ENCODE data around the gene FREM1. TPM values are rescaled to one million over a fixed set of nuclear protein-coding genes. Genes with fewer than 3 reads are reported as not detected.

The FREM1 gene
- total RNA-seq, 1 donor from 2014 or later, result 1.7 TPM

DNA sequence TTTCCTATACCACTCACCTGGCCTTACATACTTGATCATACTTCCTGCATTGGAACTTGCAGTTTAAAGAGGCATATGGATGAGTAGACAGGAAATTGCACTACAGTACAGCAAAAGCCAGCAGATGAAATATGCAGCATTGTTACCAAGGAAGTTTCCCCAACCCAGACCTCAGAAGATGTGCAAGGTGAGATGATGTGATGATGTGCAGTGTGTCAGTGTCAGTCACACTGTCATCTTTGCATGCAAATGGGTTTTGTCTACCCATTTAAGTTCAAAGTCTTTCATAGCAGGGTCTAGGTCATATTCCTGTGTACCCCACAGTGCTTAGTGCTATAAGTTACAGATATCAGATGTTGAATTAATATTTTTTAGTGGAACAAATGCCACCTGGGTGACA is 98.4 kb downstream of the FREM1 start:
- no peak overlapping the region for H3K27ac Mint-ChIP-seq (ENCODE audit: unreplicated experiment)
- no peaks in the 10 kb centered on the region for H3K4me1 Mint-ChIP-seq (ENCODE audit: low read depth, unreplicated experiment)
- no peaks in the 10 kb centered on the region for H3K9me3 Mint-ChIP-seq (ENCODE audit: unreplicated experiment)
- no peak for DNase-seq
- H3K27me3 Mint-ChIP-seq (ENCODE audit: unreplicated experiment), result no peaks in the 10 kb centered on the region
- H3K4me3 Mint-ChIP-seq (ENCODE audit: unreplicated experiment), result no peak overlapping the region
- TF ChIP-seq, protein P1, sequence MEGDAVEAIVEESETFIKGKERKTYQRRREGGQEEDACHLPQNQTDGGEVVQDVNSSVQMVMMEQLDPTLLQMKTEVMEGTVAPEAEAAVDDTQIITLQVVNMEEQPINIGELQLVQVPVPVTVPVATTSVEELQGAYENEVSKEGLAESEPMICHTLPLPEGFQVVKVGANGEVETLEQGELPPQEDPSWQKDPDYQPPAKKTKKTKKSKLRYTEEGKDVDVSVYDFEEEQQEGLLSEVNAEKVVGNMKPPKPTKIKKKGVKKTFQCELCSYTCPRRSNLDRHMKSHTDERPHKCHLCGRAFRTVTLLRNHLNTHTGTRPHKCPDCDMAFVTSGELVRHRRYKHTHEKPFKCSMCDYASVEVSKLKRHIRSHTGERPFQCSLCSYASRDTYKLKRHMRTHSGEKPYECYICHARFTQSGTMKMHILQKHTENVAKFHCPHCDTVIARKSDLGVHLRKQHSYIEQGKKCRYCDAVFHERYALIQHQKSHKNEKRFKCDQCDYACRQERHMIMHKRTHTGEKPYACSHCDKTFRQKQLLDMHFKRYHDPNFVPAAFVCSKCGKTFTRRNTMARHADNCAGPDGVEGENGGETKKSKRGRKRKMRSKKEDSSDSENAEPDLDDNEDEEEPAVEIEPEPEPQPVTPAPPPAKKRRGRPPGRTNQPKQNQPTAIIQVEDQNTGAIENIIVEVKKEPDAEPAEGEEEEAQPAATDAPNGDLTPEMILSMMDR (IDR thresholded peaks at IDR 0.05; ENCODE audit: partially characterized antibody, unreplicated experiment), result no peak
- H3K36me3 Mint-ChIP-seq (ENCODE audit: unreplicated experiment), result peaks cover 10% of the 10 kb centered on the region

DNA sequence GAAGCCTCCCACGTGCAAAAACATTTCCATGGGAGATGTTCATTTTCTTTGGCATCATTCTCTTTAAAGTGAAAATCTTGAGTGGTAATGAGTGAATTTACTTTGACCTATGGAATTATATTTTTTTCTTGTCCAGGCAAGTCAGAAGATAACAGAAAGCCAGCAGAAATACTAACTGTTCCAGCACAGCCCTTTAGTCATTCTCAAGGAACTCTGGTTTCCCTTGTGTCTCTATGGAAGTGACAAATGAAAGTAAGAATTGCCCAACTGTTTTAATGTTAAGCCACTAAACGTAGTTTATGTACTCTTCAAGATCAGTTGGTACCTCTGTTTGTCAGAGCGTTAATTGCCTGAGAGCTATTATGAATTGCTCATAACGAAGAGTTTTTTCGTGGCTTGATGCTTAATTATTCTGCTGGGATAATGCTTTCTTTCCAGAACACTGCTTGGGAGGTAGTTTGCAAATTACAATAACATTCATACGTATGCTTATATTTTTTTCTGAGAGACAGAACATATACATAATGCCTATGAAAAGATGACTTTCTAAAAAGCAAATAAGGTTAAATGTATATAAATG is 103.2 kb downstream of the FREM1 start:
- no peaks in the 10 kb centered on the region for H3K27me3 Mint-ChIP-seq (ENCODE audit: unreplicated experiment)
- no peak for DNase-seq
- peaks cover 10% of the 10 kb centered on the region for H3K36me3 Mint-ChIP-seq (ENCODE audit: unreplicated experiment)
- H3K4me1 Mint-ChIP-seq (ENCODE audit: low read depth, unreplicated experiment), result no peaks in the 10 kb centered on the region
- no peak overlapping the region for H3K27ac Mint-ChIP-seq (ENCODE audit: unreplicated experiment)
- TF ChIP-seq, protein P1 (IDR thresholded peaks at IDR 0.05; ENCODE audit: partially characterized antibody, unreplicated experiment), result no peak
- no peaks in the 10 kb centered on the region for H3K9me3 Mint-ChIP-seq (ENCODE audit: unreplicated experiment)
- H3K4me3 Mint-ChIP-seq (ENCODE audit: unreplicated experiment), result no peak overlapping the region

DNA sequence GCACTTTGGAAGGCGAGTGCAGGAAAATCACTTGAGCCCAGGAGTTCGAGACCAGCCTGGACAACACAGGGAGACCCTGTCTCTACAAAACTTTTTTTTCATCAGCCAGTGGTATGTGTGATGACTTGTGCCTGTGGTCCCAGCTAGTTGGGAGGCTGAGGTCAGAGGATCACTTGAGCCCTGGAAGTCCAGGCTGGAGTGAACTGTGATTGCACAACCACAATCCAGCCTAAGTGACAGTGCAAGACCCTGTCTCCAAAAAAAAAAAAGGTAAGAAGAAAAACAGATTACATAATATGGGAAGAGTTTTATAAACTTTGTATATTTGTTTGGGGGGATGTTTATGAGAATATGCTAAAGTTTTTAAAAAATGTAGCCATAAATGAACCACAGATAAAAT is 111.2 kb downstream of the FREM1 start:
- Mint-ChIP-seq H3K27ac (ENCODE audit: unreplicated experiment) (no peak overlapping the region), H3K9me3 (ENCODE audit: unreplicated experiment) (no peaks in the 10 kb centered on the region), H3K4me3 (ENCODE audit: unreplicated experiment) (no peak overlapping the region)

DNA sequence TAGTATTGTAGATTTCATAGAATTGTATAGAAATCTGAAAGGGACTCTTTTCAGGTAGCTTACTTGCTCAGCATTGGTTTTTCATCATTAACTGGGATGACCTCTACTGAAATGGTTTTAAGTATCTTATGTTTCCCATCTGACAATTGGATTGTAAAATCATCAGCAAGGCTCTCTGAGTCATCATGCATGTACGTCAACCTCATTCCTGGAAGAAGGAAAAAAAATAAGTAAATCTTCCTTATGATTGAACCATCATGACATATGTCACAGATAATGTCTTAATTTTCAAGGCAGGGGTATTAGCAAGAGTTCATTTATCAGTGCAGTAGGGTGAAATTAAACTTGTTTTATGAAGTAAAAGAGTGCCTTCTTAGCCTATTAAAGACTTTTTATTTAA is 112.8 kb downstream of the FREM1 start:
- H3K27me3 Mint-ChIP-seq (ENCODE audit: unreplicated experiment), result no peaks in the 10 kb centered on the region
- TF ChIP-seq, protein P1 (IDR thresholded peaks at IDR 0.05; ENCODE audit: partially characterized antibody, unreplicated experiment), result no peak
- H3K36me3 Mint-ChIP-seq (ENCODE audit: unreplicated experiment), result no peaks in the 10 kb centered on the region
- no peak for DNase-seq
- no peak overlapping the region for H3K4me3 Mint-ChIP-seq (ENCODE audit: unreplicated experiment)
- H3K9me3 Mint-ChIP-seq (ENCODE audit: unreplicated experiment), result no peaks in the 10 kb centered on the region
- peaks cover 3% of the 10 kb centered on the region for H3K4me1 Mint-ChIP-seq (ENCODE audit: low read depth, unreplicated experiment)
- no peak overlapping the region for H3K27ac Mint-ChIP-seq (ENCODE audit: unreplicated experiment)

More for the DNA sequence above, 111.2 kb downstream of the FREM1 start:
- no peaks in the 10 kb centered on the region for H3K27me3 Mint-ChIP-seq (ENCODE audit: unreplicated experiment)
- no peak for DNase-seq
- H3K36me3 Mint-ChIP-seq (ENCODE audit: unreplicated experiment), result no peaks in the 10 kb centered on the region
- peaks cover 3% of the 10 kb centered on the region for H3K4me1 Mint-ChIP-seq (ENCODE audit: low read depth, unreplicated experiment)
- TF ChIP-seq, protein P1 (IDR thresholded peaks at IDR 0.05; ENCODE audit: partially characterized antibody, unreplicated experiment), result no peak

DNA sequence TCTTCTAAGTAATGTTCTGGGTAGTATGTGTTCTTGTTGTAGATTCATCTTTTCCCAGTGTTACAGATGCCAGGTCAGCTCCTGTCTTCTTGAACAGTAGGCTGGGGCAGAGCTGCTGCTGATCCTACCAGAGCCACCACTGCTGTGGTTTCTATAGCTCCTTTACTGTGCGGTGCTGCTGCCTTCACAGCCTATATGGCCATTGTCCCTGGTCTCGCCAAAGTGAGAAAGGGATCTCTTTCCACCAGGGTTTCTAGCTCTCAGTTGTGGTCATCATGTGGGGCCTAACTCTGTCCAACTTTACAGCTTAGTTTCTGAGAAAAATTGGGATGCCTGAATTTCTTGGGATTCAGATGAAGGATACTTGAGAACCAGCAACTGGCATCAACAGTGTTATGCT is 116.8 kb downstream of the FREM1 start:
- no peak overlapping the region for H3K4me3 Mint-ChIP-seq (ENCODE audit: unreplicated experiment)

More for the DNA sequence above, 116.8 kb downstream of the FREM1 start:
- TF ChIP-seq, protein P1 (IDR thresholded peaks at IDR 0.05; ENCODE audit: partially characterized antibody, unreplicated experiment), result no peak
- no peaks in the 10 kb centered on the region for H3K36me3 Mint-ChIP-seq (ENCODE audit: unreplicated experiment)
- DNase-seq, result no peak
- H3K4me1 Mint-ChIP-seq (ENCODE audit: low read depth, unreplicated experiment), result no peaks in the 10 kb centered on the region
- no peak overlapping the region for H3K27ac Mint-ChIP-seq (ENCODE audit: unreplicated experiment)
- H3K9me3 Mint-ChIP-seq (ENCODE audit: unreplicated experiment), result no peaks in the 10 kb centered on the region
- no peaks in the 10 kb centered on the region for H3K27me3 Mint-ChIP-seq (ENCODE audit: unreplicated experiment)
